ENCODE data around the gene GPR132.

The GPR132 gene

DNA sequence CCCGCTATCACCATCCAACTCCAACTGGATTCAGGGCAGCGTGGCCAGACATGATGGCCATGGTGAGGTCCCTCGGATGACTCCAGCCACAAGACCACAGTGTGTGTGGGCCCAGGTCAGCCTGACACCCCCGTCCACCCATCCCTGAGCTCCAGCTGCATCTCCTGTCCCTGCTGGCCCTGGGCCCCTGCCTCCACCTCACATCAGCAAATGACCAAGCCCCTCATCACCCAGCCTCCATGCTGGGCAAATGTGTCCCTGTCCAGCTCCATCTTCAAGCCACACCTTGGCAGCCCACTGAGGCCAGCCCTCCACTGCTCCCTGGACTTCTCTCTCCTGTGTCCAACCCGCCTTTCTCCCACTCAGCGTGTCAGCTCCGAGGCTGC is 3.2 kb downstream of the GPR132 start:
- DNase-seq, result no peak
- Histone ChIP-seq H3K4me3 (ENCODE audit: control insufficient read depth in 1 of 7, extremely low read depth in 1 of 7, insufficient read depth in 4 of 7, low read depth in 2 of 7, low read length in 6 of 7) (peak overlapping the region in 4 of 7 experiments; percentile 10 to 55 (median 32)), H3K4me1 (ENCODE audit: control extremely low read depth in 1 of 4, control insufficient read depth in 4 of 4, insufficient read depth in 4 of 4, low read length in 3 of 4) (peaks cover 16 to 86% (median 82%) of the 10 kb centered on the region in 4 experiments), H3K27ac (ENCODE audit: insufficient read depth in 1 of 2, low read depth in 1 of 2, low read length in 2 of 2, poor library complexity in 1 of 2, severe bottlenecking in 2 of 2) (peak overlapping the region in 1 of 2 experiments; percentile 66), H3K36me3 (ENCODE audit: control insufficient read depth in 4 of 4, insufficient read depth in 4 of 4, low read length in 3 of 4) (no peaks in the 10 kb centered on the region), H3K27me3 (replicated peaks in 2 of 5; ENCODE audit: control insufficient read depth in 4 of 5, insufficient read depth in 5 of 5, low read length in 4 of 5) (no peaks in the 10 kb centered on the region), H3K9me3 (ENCODE audit: control extremely low read depth in 1 of 5, control insufficient read depth in 4 of 5, insufficient read depth in 2 of 5, low read depth in 1 of 5, low read length in 4 of 5) (no peaks in the 10 kb centered on the region)
- 96% methylated on average over 4 of the region's 7 CpGs for WGBS (ENCODE audit: insufficient coverage)
- CTCF ChIA-PET, result interaction anchor here (0.7 to 16.8 kb wide), 3 partner anchors 12 to 120 kb away, joined by 3 to 187 read pairs (median 143); no protein-coding TSS in a partner anchor
- POLR2A ChIA-PET, result interaction anchor here (1.9 kb wide), 1 partner anchor 12 kb away, joined by 6 read pairs; no protein-coding TSS in a partner anchor

DNA sequence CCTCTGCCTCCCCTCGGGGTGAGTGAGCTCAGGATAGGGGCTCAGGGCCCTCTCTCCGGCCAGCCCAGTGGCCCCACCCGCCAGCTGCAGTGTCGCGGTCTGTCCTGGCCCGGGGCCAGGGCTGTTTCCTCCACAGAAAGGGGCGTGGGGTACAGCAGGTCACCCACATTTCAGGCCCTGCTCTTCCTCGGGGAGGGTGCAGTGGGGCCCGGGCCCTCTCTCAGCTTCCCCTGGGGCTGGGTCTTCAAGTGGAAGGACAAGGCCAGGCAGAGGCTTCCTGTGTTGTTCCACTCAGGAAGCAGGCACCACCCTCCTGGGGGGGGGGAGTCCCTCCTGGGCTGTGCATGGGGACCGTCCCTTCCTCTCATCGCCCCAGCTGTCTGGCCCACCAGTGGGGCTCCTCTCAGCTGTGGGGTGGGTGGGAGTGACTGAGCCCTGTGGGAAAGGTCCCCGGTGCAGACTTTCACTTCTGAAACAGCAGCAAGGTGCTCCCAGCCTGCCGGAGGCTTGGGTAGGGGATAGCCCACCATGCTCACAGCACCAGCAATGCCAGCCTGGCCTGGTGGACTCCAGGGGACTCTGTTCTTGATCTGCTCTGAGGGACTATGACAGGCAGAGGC is 3.7 kb downstream of the GPR132 start:
- Histone ChIP-seq H3K4me3 (ENCODE audit: control insufficient read depth in 1 of 7, extremely low read depth in 1 of 7, insufficient read depth in 4 of 7, low read depth in 2 of 7, low read length in 6 of 7) (peak overlapping the region in 3 of 7 experiments; percentile 15 to 55 (median 43)), H3K36me3 (ENCODE audit: control insufficient read depth in 4 of 4, insufficient read depth in 4 of 4, low read length in 3 of 4) (no peaks in the 10 kb centered on the region), H3K27me3 (replicated peaks in 2 of 5; ENCODE audit: control insufficient read depth in 4 of 5, insufficient read depth in 5 of 5, low read length in 4 of 5) (no peaks in the 10 kb centered on the region), H3K4me1 (ENCODE audit: control extremely low read depth in 1 of 4, control insufficient read depth in 4 of 4, insufficient read depth in 4 of 4, low read length in 3 of 4) (peaks cover 16 to 81% (median 77%) of the 10 kb centered on the region in 4 experiments), H3K9me3 (ENCODE audit: control extremely low read depth in 1 of 5, control insufficient read depth in 4 of 5, insufficient read depth in 2 of 5, low read depth in 1 of 5, low read length in 4 of 5) (no peaks in the 10 kb centered on the region), H3K27ac (ENCODE audit: insufficient read depth in 1 of 2, low read depth in 1 of 2, low read length in 2 of 2, poor library complexity in 1 of 2, severe bottlenecking in 2 of 2) (peak overlapping the region; percentile 66 to 72)
- 0% methylated on average over 7 of the region's 13 CpGs for WGBS (ENCODE audit: insufficient coverage)
- POLR2A ChIA-PET, result interaction anchor here (1.3 to 1.9 kb wide), 2 partner anchors 13 to 25 kb away, joined by 5 to 6 read pairs; no protein-coding TSS in a partner anchor
- DNase-seq, result peak in 2 of 3 donors; percentile 66 to 72
- CTCF ChIA-PET, result interaction anchor here (0.7 to 16.8 kb wide), 4 partner anchors 13 to 120 kb away, joined by 3 to 187 read pairs (median 74); no protein-coding TSS in a partner anchor

- H3K4me3 ChIP-seq (ENCODE audit: control insufficient read depth in 1 of 7, extremely low read depth in 1 of 7, insufficient read depth in 4 of 7, low read depth in 2 of 7, low read length in 6 of 7), result peak overlapping the region in 2 of 7 experiments; percentile 43 to 55
- peaks cover 16 to 75% (median 70%) of the 10 kb centered on the region in 4 experiments for H3K4me1 ChIP-seq (ENCODE audit: control extremely low read depth in 1 of 4, control insufficient read depth in 4 of 4, insufficient read depth in 4 of 4, low read length in 3 of 4)
- H3K9me3 ChIP-seq (ENCODE audit: control extremely low read depth in 1 of 5, control insufficient read depth in 4 of 5, insufficient read depth in 2 of 5, low read depth in 1 of 5, low read length in 4 of 5), result no peaks in the 10 kb centered on the region
- DNase-seq, result peak; percentile 61 to 90 (median 87)
- CTCF ChIA-PET, result interaction anchor here (0.7 to 16.8 kb wide), 4 partner anchors 13 to 27 kb away, joined by 3 to 187 read pairs (median 74); no protein-coding TSS in a partner anchor
- H3K36me3 ChIP-seq (ENCODE audit: control insufficient read depth in 4 of 4, insufficient read depth in 4 of 4, low read length in 3 of 4), result no peaks in the 10 kb centered on the region
- POLR2A ChIA-PET, result interaction anchor here (1.3 to 1.9 kb wide), 2 partner anchors 14 to 26 kb away, joined by 5 to 6 read pairs; no protein-coding TSS in a partner anchor
- WGBS (ENCODE audit: insufficient coverage), result 11% methylated on average over 30 of the region's 30 CpGs
- H3K27ac ChIP-seq (ENCODE audit: insufficient read depth in 1 of 2, low read depth in 1 of 2, low read length in 2 of 2, poor library complexity in 1 of 2, severe bottlenecking in 2 of 2), result peak overlapping the region; percentile 66 to 72
- no peaks in the 10 kb centered on the region for H3K27me3 ChIP-seq (replicated peaks in 2 of 5; ENCODE audit: control insufficient read depth in 4 of 5, insufficient read depth in 5 of 5, low read length in 4 of 5)
Observed at GRCh38 chr14:105060751-105061427, 4.3 kb downstream of the GPR132 start.

- H3K4me3 ChIP-seq (ENCODE audit: control insufficient read depth in 1 of 7, extremely low read depth in 1 of 7, insufficient read depth in 4 of 7, low read depth in 2 of 7, low read length in 6 of 7), result peak overlapping the region in 1 of 7 experiments; percentile 11
- H3K36me3 ChIP-seq (ENCODE audit: control insufficient read depth in 4 of 4, insufficient read depth in 4 of 4, low read length in 3 of 4), result no peaks in the 10 kb centered on the region
- ChIA-PET POLR2A (interaction anchor here (0.6 to 1.9 kb wide), 4 partner anchors 13 to 27 kb away, joined by 3 to 6 read pairs (median 4); no protein-coding TSS in a partner anchor), CTCF (interaction anchor here (1.4 to 16.8 kb wide), 7 partner anchors 13 to 87 kb away, joined by 3 to 187 read pairs (median 5); no protein-coding TSS in a partner anchor)
- H3K4me1 ChIP-seq (ENCODE audit: control extremely low read depth in 1 of 4, control insufficient read depth in 4 of 4, insufficient read depth in 4 of 4, low read length in 3 of 4), result peaks cover 16 to 66% (median 62%) of the 10 kb centered on the region in 4 experiments
- 73% methylated on average over 11 of the region's 16 CpGs for WGBS (ENCODE audit: insufficient coverage)
- no peak for DNase-seq
- H3K27me3 ChIP-seq (replicated peaks in 2 of 5; ENCODE audit: control insufficient read depth in 4 of 5, insufficient read depth in 5 of 5, low read length in 4 of 5), result no peaks in the 10 kb centered on the region
- H3K9me3 ChIP-seq (ENCODE audit: control extremely low read depth in 1 of 5, control insufficient read depth in 4 of 5, insufficient read depth in 2 of 5, low read depth in 1 of 5, low read length in 4 of 5), result no peaks in the 10 kb centered on the region
- H3K27ac ChIP-seq (ENCODE audit: insufficient read depth in 1 of 2, low read depth in 1 of 2, low read length in 2 of 2, poor library complexity in 1 of 2, severe bottlenecking in 2 of 2), result peak overlapping the region in 1 of 2 experiments; percentile 40
Observed at GRCh38 chr14:105059925-105060565, 5.2 kb downstream of the GPR132 start.

DNA sequence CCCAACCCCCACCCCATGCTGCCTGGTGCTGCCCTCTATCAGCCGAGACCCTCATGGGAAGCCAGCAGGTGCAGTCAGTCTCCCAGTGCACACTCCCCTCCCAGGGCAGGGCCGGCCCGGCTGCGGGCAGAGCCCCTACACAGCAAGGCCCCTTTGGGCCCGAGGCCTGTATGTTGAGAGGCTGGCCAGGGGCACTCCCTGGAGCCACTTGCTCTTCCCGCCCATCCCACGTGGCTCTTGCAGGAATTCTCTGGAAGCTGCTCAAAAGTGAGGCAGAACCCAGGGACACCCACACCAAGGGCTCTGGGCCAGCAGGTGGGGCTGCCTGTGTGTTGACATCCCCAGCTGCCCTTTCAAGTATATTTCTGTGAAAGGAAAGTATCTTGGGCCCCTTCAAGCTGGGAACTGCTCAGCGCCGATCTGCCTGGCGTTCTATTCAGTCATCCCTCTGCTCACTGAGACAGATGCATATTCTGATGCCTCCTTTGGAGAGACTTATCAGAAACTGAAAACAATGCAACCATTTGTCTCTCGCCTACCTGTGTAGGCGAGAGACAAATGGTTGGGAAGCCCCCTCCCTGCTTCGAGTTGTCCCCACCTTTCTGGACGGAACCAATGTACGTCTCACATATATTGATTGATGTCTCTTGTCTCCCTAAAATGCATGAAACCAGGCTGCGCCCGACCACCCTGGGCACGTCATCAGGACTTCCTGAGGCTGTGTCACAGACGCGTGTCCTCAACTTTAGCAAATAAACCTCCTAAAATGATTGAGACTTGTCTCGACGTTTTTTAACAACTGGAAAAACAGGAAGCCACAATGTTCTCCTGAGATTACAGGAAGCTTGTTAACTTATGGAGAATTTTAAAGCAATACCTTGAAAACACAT is 6.0 kb downstream of the GPR132 start:
- Histone ChIP-seq H3K27me3 (replicated peaks in 2 of 5; ENCODE audit: control insufficient read depth in 4 of 5, insufficient read depth in 5 of 5, low read length in 4 of 5) (no peaks in the 10 kb centered on the region), H3K27ac (ENCODE audit: insufficient read depth in 1 of 2, low read depth in 1 of 2, low read length in 2 of 2, poor library complexity in 1 of 2, severe bottlenecking in 2 of 2) (peak overlapping the region in 1 of 2 experiments; percentile 40), H3K36me3 (ENCODE audit: control insufficient read depth in 4 of 4, insufficient read depth in 4 of 4, low read length in 3 of 4) (no peaks in the 10 kb centered on the region), H3K9me3 (ENCODE audit: control extremely low read depth in 1 of 5, control insufficient read depth in 4 of 5, insufficient read depth in 2 of 5, low read depth in 1 of 5, low read length in 4 of 5) (no peaks in the 10 kb centered on the region), H3K4me3 (ENCODE audit: control insufficient read depth in 1 of 7, extremely low read depth in 1 of 7, insufficient read depth in 4 of 7, low read depth in 2 of 7, low read length in 6 of 7) (peak overlapping the region in 1 of 7 experiments; percentile 11), H3K4me1 (ENCODE audit: control extremely low read depth in 1 of 4, control insufficient read depth in 4 of 4, insufficient read depth in 4 of 4, low read length in 3 of 4) (peaks cover 14 to 59% (median 55%) of the 10 kb centered on the region in 4 experiments)
- ChIA-PET CTCF (interaction anchor here (0.9 to 16.8 kb wide), 8 partner anchors 14 to 86 kb away, joined by 3 to 187 read pairs (median 6); no protein-coding TSS in a partner anchor), POLR2A (interaction anchor here (0.7 to 1.2 kb wide), 2 partner anchors 13 to 27 kb away, joined by 3 read pairs; no protein-coding TSS in a partner anchor)
- WGBS (ENCODE audit: insufficient coverage), result 42% methylated on average over 18 of the region's 22 CpGs
- DNase-seq, result peak in 2 of 3 donors; percentile 53 to 61

DNA sequence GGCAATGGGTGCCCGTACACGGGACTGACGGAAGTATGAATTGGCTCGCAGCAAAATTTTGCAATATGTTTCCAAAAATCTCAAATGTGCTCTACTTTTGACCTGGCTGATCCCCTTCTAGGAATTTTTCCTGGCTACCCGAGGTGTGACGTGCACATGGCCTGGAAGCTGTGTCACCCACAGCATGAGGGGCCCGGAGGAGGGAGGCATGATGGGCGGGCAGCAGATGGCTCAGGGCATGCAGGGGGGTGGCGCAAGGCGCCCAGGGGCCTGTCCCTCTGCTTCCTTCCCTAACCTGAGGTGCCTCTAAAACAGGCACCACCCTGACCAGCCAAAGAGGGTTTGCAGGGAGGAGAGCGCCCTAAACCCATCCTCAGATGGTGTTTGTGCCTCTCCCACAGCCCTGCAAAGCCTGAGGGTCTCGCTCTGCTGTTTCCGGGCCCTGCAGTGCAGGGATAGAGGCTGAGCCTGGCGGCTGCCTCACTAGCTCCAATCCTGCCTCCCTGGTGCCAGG is 6.7 kb downstream of the GPR132 start:
- Histone ChIP-seq H3K4me1 (ENCODE audit: control extremely low read depth in 1 of 4, control insufficient read depth in 4 of 4, insufficient read depth in 4 of 4, low read length in 3 of 4) (peaks cover 14 to 52% (median 49%) of the 10 kb centered on the region in 4 experiments), H3K27me3 (replicated peaks in 2 of 5; ENCODE audit: control insufficient read depth in 4 of 5, insufficient read depth in 5 of 5, low read length in 4 of 5) (no peaks in the 10 kb centered on the region), H3K9me3 (ENCODE audit: control extremely low read depth in 1 of 5, control insufficient read depth in 4 of 5, insufficient read depth in 2 of 5, low read depth in 1 of 5, low read length in 4 of 5) (no peaks in the 10 kb centered on the region), H3K4me3 (ENCODE audit: control insufficient read depth in 1 of 7, extremely low read depth in 1 of 7, insufficient read depth in 4 of 7, low read depth in 2 of 7, low read length in 6 of 7) (peak overlapping the region in 1 of 7 experiments; percentile 0), H3K27ac (ENCODE audit: insufficient read depth in 1 of 2, low read depth in 1 of 2, low read length in 2 of 2, poor library complexity in 1 of 2, severe bottlenecking in 2 of 2) (no peak overlapping the region), H3K36me3 (ENCODE audit: control insufficient read depth in 4 of 4, insufficient read depth in 4 of 4, low read length in 3 of 4) (no peaks in the 10 kb centered on the region)
- DNase-seq, result no peak
- WGBS (ENCODE audit: insufficient coverage), result 88% methylated on average over 14 of the region's 14 CpGs
- ChIA-PET POLR2A (interaction anchor here (0.7 kb wide), 1 partner anchor 12 kb away, joined by 3 read pairs; no protein-coding TSS in a partner anchor), CTCF (interaction anchor here (0.9 to 16.8 kb wide), 8 partner anchors 14 to 84 kb away, joined by 3 to 187 read pairs (median 6); no protein-coding TSS in a partner anchor)

All from common myeloid progenitor, CD34-positive (primary cell).